GM12892 (cell line): Measurements from ENCODE around the gene TMEM243.

Source experiments
- POLR2A ChIP-seq: IDR thresholded peaks from 2 replicates; pipeline ENCODE4 v1.6.1; 2011; ENCODE audit warnings: low read depth, low read length, control low read depth
- POLR2AphosphoS5 ChIP-seq: IDR thresholded peaks from 2 replicates; pipeline ENCODE4 v1.6.1; 2011; ENCODE audit warnings: low read depth, low read length, control low read depth
- TAF1 ChIP-seq: IDR thresholded peaks from 2 replicates; pipeline ENCODE4 v1.6.1; 2011; ENCODE audit warnings: low read depth, mild to moderate bottlenecking, control low read depth, low read length, borderline replicate concordance

DNA sequence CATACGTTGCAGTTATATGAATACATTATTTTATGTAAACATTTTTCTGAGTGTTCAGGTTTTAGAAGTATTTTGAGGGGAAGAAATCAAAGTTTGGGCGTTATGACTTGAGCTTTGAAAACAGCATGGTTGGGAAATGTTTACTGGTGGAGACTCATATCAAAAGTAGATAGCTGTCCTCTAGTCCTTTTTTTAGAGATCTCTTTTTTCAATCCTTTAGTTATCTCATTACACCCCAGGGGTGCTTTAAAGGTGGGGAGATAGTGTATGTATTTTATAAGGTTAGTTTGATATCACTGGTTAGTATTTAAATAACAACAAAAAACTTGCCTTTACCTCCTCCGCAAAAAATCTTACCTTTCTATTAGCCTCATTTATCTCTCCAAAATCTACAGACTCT is 65.0 kb downstream of the TMEM243 start:
- no peak for TF ChIP-seq TAF1
- no peak for TF ChIP-seq POLR2A
- no peak for TF ChIP-seq POLR2AphosphoS5
